Activated CD8-positive, alpha-beta memory T cell treated with anti-CD3 and anti-CD28 coated beads for 36 hours (primary cell): ENCODE results near the gene FRG2C. TPM values are rescaled to one million over a fixed set of nuclear protein-coding genes. Genes with fewer than 3 reads are reported as not detected.
"Not testable (repeated sequence)": the region's sequence is repeated elsewhere in the genome, so short reads cannot be mapped to it uniquely, and the experiment has no call there.

ENCODE experiments used
- CTCF ChIA-PET: fragments of 350-600 bp; sonication (Branson Sonifier 250); formaldehyde crosslinking; loops from one replicate; lab custom pipeline; 2021; ENCODE audit warnings: antibody characterized with exemption; lab: Charles Lee
- POLR2A ChIA-PET: fragments of 350-600 bp; sonication (Branson Sonifier 250); formaldehyde crosslinking; loops from one replicate; lab custom pipeline; 2021; ENCODE audit warnings: antibody characterized with exemption; lab: Charles Lee
- total RNA-seq, 2 experiments: library from RNA; stranded (reverse); gene quantifications; one replicate each; pipeline ENCODE4 v1.2.3, GENCODE V29; 2021

Gene FRG2C
- total RNA-seq, 2 experiments from 2014 or later = not detected

GRCh38 chr3:75668759-75669347 is 4.7 kb downstream of the FRG2C start:
- CTCF ChIA-PET, POLR2A ChIA-PET: not testable (repeated sequence)

GRCh38 chr3:75669348-75670297 is 5.5 kb downstream of the FRG2C start:
- CTCF ChIA-PET, POLR2A ChIA-PET: not testable (repeated sequence)

- POLR2A ChIA-PET, CTCF ChIA-PET: not testable (repeated sequence)
These were observed 6.5 kb downstream of the FRG2C start for GRCh38 chr3:75670298-75671286.

GRCh38 chr3:75671287-75672139 is 7.4 kb downstream of the FRG2C start:
- CTCF ChIA-PET, POLR2A ChIA-PET: not testable (repeated sequence)

GRCh38 chr3:75672140-75672775 is 8.1 kb downstream of the FRG2C start:
- POLR2A ChIA-PET, CTCF ChIA-PET: not testable (repeated sequence)

GRCh38 chr3:75683965-75684364 is 19.8 kb downstream of the FRG2C start:
- CTCF ChIA-PET, POLR2A ChIA-PET: not testable (repeated sequence)

GRCh38 chr3:75687323-75687722 is 23.2 kb downstream of the FRG2C start:
- CTCF ChIA-PET = no interaction called here
- POLR2A ChIA-PET = no interaction called here

GRCh38 chr3:75692061-75692460 is 27.9 kb downstream of the FRG2C start:
- ChIA-PET POLR2A (no interaction called here), CTCF (no interaction called here)

Other genes starting within 250 kb of the FRG2C start
- gene ZNF717, start 121.2 kb downstream of the FRG2C start, total RNA-seq = 1 to 10 TPM; 7.6 to 9.1 TPM